Measurements from ENCODE around the gene GAL. TPM values are rescaled to one million over a fixed set of nuclear protein-coding genes. Genes with fewer than 3 reads are reported as not detected.

Gene GAL
- total RNA-seq, 1 donor from 2014 or later, result 23.4 TPM

DNA sequence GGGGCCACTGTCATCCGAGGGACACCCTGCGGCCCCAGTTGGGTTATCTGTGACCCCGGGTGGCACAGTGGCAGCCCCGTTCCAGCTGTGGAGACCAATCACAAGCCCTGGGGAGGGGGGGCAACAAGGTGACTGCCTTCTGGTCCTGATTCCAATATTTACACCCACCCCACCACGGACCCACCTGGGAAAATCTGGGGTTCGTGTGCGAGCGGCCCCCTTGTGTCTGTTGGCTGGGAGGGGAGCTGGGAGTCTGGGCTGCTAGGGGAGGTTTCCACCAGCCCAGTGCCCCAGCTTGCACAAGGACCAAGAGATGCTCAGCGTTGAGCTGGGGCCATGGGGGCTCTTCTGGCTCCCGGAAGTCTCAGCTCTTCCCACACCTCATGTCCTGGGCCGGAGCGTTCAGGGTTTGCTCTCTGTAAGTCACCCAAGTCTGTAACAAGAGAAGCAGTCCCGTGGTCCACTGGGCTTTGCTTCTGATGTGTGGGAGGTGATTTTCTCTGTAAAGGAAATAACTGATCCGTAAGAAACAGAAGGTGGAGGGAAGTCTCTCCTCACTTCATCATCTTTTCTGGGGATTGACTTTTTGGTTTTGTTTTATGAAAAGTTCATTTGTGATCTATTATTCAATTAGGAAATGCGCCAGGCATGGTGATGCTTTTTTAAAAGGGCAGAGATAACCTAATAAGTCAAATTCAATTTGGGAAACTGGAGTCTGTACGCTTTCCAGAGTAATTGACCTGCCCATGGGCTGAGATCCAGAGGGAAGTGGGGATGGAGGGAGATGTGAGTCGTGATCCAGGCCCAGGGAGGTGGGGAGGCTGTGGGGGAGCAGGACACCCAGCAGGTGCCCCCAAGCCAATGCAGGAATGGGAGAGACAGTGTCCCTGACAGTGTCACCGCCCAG is 22.4 kb upstream of the GAL start:
- Histone ChIP-seq H3K79me2 (ENCODE audit: insufficient read depth, low read length) (no peaks in the 10 kb centered on the region), H3K27me3 (ENCODE audit: insufficient read depth, low read length) (peaks cover 53% of the 10 kb centered on the region), H2AFZ (ENCODE audit: low read depth, low read length) (no peak overlapping the region), H3K4me2 (ENCODE audit: low read length) (no peak overlapping the region), H4K20me1 (ENCODE audit: insufficient read depth, low read length) (peaks cover 13% of the 10 kb centered on the region), H3K36me3 (ENCODE audit: insufficient read depth, low read length) (no peaks in the 10 kb centered on the region), H3K9ac (ENCODE audit: low read length) (no peak overlapping the region), H3K4me3 (ENCODE audit: insufficient read depth, low read depth, low read length) (no peak overlapping the region), H3K4me1 (ENCODE audit: insufficient read depth, low read length) (peaks cover 14% of the 10 kb centered on the region), H3K9me3 (ENCODE audit: insufficient read depth, low read depth, low read length) (peaks cover 14% of the 10 kb centered on the region), H3K27ac (ENCODE audit: low read depth, low read length) (no peak overlapping the region)
- no peak overlapping the region for H3K27ac Mint-ChIP-seq (ENCODE audit: unreplicated experiment)
- FAIRE-seq (no peak), DNase-seq (ENCODE audit: low read depth) (peak; percentile 18)
- no peaks in the 10 kb centered on the region for H3K36me3 Mint-ChIP-seq (ENCODE audit: low read depth, unreplicated experiment)
- peak overlapping the region; percentile 9 for H3K4me3 Mint-ChIP-seq (ENCODE audit: unreplicated experiment)
- peaks cover 1% of the 10 kb centered on the region for H3K4me1 Mint-ChIP-seq (ENCODE audit: low read depth, unreplicated experiment)
- TF ChIP-seq, protein P1, sequence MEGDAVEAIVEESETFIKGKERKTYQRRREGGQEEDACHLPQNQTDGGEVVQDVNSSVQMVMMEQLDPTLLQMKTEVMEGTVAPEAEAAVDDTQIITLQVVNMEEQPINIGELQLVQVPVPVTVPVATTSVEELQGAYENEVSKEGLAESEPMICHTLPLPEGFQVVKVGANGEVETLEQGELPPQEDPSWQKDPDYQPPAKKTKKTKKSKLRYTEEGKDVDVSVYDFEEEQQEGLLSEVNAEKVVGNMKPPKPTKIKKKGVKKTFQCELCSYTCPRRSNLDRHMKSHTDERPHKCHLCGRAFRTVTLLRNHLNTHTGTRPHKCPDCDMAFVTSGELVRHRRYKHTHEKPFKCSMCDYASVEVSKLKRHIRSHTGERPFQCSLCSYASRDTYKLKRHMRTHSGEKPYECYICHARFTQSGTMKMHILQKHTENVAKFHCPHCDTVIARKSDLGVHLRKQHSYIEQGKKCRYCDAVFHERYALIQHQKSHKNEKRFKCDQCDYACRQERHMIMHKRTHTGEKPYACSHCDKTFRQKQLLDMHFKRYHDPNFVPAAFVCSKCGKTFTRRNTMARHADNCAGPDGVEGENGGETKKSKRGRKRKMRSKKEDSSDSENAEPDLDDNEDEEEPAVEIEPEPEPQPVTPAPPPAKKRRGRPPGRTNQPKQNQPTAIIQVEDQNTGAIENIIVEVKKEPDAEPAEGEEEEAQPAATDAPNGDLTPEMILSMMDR (IDR thresholded peaks at IDR 0.05; ENCODE audit: insufficient read depth, low read depth, low read length), result no peak
- TF ChIP-seq EZH2 (IDR thresholded peaks at IDR 0.05; ENCODE audit: insufficient read depth, low read length), result no peak
- H3K9me3 Mint-ChIP-seq (ENCODE audit: unreplicated experiment), result peaks cover 15% of the 10 kb centered on the region
- H3K27me3 Mint-ChIP-seq (ENCODE audit: low read depth, unreplicated experiment), result peaks cover 57% of the 10 kb centered on the region

DNA sequence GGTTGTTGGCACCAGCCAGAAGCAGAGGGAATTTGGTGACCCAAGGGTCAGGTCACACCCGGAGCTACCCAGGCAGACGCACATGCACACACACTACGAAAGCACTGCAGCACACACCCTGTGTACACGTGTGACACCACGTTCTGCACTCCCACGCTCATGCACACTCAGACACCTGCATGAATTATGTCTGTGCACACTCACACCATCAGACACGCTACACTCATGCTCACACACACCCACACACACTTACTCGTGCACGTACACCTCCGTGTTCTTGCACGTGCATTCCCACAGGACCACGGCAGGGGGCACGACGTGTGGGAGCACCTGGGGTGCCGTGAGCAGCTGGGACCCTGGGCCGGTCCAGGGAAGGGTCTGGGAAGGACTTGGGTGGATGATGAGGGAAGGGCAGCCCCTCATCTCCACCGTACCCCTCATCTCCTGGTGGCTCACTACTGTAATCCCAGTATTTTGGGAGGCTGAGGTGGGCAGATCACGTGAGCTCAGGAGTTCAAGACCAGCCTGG is 20.8 kb upstream of the GAL start:
- Histone ChIP-seq H3K79me2 (ENCODE audit: insufficient read depth, low read length) (no peaks in the 10 kb centered on the region), H2AFZ (ENCODE audit: low read depth, low read length) (no peak overlapping the region), H3K4me3 (ENCODE audit: insufficient read depth, low read depth, low read length) (no peak overlapping the region), H3K4me1 (ENCODE audit: insufficient read depth, low read length) (peaks cover 11% of the 10 kb centered on the region), H3K27me3 (ENCODE audit: insufficient read depth, low read length) (peaks cover 50% of the 10 kb centered on the region), H3K27ac (ENCODE audit: low read depth, low read length) (no peak overlapping the region), H3K36me3 (ENCODE audit: insufficient read depth, low read length) (no peaks in the 10 kb centered on the region), H3K9me3 (ENCODE audit: insufficient read depth, low read depth, low read length) (peaks cover 14% of the 10 kb centered on the region), H3K9ac (ENCODE audit: low read length) (no peak overlapping the region), H3K4me2 (ENCODE audit: low read length) (no peak overlapping the region), H4K20me1 (ENCODE audit: insufficient read depth, low read length) (peaks cover 13% of the 10 kb centered on the region)
- Mint-ChIP-seq H3K4me1 (ENCODE audit: low read depth, unreplicated experiment) (peaks cover 1% of the 10 kb centered on the region), H3K27me3 (ENCODE audit: low read depth, unreplicated experiment) (peaks cover 58% of the 10 kb centered on the region), H3K4me3 (ENCODE audit: unreplicated experiment) (no peak overlapping the region), H3K36me3 (ENCODE audit: low read depth, unreplicated experiment) (no peaks in the 10 kb centered on the region), H3K9me3 (ENCODE audit: unreplicated experiment) (peaks cover 15% of the 10 kb centered on the region), H3K27ac (ENCODE audit: unreplicated experiment) (no peak overlapping the region)
- no peak for FAIRE-seq
- no peak for DNase-seq (ENCODE audit: low read depth)
- TF ChIP-seq EZH2 (IDR thresholded peaks at IDR 0.05; ENCODE audit: insufficient read depth, low read length), result no peak
- TF ChIP-seq, protein P1 (IDR thresholded peaks at IDR 0.05; ENCODE audit: insufficient read depth, low read depth, low read length), result no peak
